GM21825 (cell line): ENCODE data around the gene HTR2B.
"Not testable (repeated sequence)": the region's sequence is repeated elsewhere in the genome, so short reads cannot be mapped to it uniquely, and the experiment has no call there.

Experiments used
- ATAC-seq: cut with Tn5 transposase; IDR thresholded peaks from one replicate; pipeline ENCODE4 v1.9.1; 2021; ENCODE audit warnings: mild to moderate bottlenecking, moderate library complexity; ENCODE audit not compliant: unreplicated experiment

The HTR2B gene

DNA sequence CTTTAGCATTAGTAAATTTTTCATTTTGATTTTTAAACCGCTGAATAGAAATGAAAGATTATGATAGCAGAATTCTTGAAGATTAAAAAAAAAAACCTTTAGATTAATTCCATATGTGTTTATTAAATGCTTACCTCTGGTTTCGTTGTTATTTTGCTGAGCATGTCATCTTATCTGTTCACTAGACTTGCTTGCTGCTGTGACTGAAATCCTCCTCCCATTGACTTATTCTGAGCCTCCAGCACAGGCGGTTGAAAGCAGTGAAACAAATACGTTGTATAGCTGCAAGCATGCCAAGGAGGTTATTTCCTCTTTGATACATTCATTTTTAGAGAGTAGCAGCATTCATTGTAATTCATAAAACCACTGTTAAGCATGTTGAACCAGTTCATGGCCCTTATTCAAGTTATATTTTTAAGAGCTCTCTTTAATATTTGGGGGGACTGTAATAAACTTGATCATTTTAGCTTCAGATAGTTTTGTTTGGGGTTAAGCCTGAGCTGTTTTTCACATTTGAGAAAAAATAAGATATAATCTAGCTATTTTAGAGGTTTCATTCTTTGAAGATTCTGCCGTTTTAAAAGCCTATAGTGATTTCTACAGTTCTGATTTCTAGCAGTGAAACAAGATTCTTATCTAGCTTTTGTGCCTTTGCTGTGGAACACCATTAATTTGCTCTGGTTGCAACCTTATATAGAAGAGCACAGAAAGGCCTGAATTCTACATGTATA, at the start of gene HTR2B:
HTR2B (minus strand) TSS at position 205 of the 731 bp plus-strand sequence. CDS start 1,278 bp downstream, outside the sequence.
- ATAC-seq = no peak

- ATAC-seq = no peak
Measured at GRCh38 chr2:231174211-231174651, 49.4 kb upstream of the HTR2B start.

GRCh38 chr2:231172025-231172424, 47.2 kb upstream of the HTR2B start:
- no peak for ATAC-seq

GRCh38 chr2:231170055-231170454, 45.2 kb upstream of the HTR2B start:
- ATAC-seq = no peak

DNA sequence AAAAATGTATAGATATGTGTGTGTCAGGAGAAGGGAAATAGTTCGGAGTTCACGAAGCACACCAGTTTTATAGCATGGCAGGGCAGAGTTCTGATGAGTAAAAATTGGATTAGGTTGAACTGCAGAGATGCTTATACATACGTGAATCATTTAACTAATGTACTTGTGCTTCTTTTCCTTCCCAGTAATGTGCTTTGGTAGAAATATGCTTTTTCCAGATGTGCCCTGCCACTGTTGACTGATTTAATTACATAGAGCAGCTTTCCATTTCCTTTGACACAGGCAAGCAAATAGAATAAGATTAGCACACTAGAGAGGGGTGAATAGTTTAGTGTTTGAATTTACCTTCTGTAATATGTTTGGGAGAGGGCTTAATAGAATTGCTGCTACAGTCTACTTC, 44.6 kb upstream of the HTR2B start:
- no peak for ATAC-seq

DNA sequence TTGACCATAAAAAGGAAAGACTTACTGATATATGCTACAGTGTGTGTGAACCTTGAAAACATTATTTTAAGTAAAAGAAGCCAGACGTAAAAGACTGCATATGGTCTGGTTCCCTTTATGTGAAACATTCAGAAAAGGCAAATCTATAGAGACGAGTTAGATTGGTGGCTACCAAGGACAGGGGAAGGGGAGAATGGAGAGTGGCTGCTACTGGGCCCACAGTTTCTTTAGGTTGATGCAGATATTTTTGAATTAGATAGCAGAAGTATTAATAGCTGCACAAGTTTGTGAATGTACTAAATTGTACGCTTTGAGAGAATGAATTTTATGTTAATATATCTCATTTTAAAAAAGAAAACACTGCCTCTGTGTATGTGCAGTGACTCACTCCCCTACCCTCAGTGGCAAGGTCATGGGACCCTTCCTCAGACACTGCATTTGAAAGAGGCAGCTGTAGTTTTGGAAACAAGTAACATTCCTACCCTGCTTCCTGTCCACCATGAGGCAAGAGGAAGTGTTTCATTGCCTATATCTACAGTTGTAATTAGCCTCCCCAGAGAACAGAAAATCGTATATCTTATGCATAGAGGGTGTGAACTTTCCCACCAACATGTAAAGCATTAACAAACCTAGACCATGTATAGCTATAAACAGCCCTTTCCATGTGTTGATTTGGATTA, 43.8 kb upstream of the HTR2B start:
- no peak for ATAC-seq

DNA sequence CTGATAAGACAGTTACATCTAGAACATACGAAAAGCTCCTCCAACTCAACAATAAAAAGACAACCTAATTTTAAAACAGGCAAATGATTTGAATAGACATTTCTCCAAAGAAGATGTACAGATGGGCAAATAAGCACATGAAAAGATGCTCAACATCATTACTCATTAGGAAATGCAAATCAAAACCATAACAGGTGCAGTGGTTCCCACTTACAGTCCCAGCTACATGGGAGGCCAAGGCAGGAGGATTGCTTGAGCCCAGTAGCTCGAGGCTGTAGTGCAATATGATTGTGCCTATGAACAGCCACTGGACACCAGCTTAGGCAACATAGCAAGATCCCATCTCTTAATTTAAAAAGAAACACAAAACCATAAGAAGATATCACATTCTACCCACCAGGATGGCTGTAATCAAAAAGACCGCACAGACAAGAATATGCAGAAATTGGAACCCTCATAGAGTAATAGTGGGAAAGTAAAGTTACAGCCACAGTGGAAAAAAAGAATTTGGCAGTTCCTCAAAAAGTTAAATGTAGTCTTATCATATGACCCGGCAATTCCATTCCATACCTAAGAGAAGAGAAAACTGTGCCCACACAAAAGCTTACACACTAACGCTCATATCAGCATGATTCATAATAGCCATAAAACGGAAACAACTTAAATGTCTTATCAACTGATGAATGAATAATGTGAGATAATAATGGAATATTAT, 43.1 kb upstream of the HTR2B start:
- no peak for ATAC-seq

DNA sequence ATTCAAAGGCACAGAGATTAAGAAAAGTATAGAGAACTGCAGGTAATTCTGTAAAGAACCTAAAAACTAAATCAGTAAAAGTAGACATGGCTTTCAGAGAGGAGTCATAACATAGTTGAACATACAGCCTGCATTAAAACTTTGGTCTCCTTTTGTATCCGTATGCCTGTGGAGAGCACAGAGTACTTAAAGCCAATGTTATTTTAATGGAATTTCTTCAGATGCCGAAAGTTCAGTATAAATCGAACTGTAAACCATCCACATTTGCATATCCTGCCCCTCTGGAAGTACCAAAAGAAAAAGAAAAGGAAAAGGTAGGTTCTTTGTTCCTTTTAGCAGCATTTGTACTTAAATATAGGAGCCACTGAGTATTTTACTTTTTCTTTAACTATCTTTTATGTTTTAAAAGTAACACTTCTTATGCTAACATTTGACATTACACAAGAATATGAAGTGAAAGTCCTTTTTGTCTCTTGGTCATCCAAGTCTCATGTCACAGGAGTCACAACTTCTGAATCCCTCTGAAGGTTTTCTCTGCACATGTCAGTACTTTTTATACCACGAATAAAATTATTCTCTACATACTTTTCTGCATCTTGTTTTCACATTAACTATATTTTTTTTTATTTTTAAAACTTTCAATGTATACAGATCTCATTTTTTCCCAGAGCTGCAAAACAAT, 38.7 kb upstream of the HTR2B start:
- no peak for ATAC-seq

GRCh38 chr2:231163011-231163410, 38.2 kb upstream of the HTR2B start:
- no peak for ATAC-seq

- ATAC-seq = no peak
Measured at GRCh38 chr2:231161877-231162329, 37.1 kb upstream of the HTR2B start.

- ATAC-seq = no peak
Measured at GRCh38 chr2:231161252-231161839, 36.5 kb upstream of the HTR2B start.

GRCh38 chr2:231160701-231161100, 35.9 kb upstream of the HTR2B start:
- no peak for ATAC-seq

- ATAC-seq = no peak
Measured at GRCh38 chr2:231159306-231159705, 34.5 kb upstream of the HTR2B start.

DNA sequence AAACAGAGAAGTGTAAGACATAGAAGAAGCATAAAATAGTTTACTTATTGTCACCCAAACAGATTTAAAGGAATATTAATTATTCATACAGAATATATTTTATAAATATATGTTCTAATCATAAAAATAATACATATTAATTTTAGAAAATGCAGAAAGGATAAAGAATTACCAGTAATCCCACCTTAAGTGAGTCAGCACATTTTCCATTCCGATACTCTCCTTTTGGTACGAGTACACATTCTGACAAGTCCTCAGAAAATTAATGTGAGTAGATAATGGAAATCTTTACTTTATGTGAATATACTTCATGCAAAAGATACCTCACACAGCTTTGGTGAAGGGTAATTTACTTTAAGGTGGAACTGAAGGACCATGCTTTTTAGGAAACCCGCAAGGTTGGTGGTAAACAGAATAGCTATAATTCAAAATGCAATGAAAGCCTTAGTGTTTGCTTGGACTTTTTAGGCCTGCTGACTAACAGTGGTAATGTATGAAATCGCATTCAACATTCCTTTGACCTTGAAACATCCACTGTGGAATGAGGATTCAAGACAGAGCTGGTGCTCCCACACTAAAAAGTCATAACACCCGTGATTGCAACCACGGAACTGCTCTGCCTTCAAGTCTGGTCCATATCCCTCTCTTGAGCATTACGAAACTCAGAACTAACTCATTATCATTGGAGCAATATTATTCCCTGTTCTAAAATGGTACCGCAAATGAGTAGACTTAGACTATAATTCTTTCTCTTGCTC, 28.1 kb upstream of the HTR2B start:
- ATAC-seq = no peak

- ATAC-seq = no peak
Measured at GRCh38 chr2:231146665-231147064, 21.8 kb upstream of the HTR2B start.

DNA sequence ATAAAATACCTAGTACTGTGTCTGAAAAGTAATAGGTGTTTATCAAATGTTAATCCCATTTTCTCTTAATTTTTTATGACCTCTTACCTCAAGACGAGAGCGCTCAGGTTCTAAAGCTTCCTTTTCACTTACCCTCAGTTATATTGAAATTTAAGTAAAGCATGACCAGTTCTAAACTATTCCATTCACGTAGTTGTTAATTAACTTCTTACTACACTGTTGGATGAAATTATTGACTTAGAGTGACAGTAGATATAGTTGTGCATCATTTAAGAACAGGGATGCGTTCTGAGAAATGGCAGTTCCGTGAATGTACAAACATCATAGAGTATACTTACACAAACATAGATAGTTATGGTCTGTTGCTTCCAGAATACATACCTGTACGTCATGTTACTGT, 20.1 kb upstream of the HTR2B start:
- ATAC-seq = no peak

DNA sequence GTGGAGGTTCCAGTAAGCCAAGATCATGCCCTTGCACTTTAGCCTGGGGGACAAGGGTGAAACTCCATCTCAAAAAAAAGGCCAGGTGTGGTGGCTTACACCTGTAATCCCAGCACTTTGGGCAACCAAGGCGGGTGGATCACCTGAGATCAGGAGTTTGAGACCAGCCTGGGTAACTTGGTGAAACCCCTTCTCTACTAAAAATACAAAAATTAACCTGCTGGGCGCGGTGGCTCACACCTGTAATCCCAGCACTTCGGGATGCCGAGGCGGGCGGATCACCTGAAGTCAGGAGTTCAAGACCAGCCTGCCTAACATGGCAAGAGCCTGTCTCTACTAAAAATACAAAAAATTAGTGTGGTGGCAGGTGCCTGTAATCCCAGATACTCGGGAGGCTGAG, 16.0 kb upstream of the HTR2B start:
- ATAC-seq = not testable (repeated sequence)

GRCh38 chr2:231139796-231140195, 15.0 kb upstream of the HTR2B start:
- ATAC-seq = no peak

- no peak for ATAC-seq
Measured at GRCh38 chr2:231138699-231139098, 13.9 kb upstream of the HTR2B start.
